ENCODE data around the gene INTS4.
"Not testable (repeated sequence)": the region's sequence is repeated elsewhere in the genome, so short reads cannot be mapped to it uniquely, and the experiment has no call there.

The INTS4 gene

DNA sequence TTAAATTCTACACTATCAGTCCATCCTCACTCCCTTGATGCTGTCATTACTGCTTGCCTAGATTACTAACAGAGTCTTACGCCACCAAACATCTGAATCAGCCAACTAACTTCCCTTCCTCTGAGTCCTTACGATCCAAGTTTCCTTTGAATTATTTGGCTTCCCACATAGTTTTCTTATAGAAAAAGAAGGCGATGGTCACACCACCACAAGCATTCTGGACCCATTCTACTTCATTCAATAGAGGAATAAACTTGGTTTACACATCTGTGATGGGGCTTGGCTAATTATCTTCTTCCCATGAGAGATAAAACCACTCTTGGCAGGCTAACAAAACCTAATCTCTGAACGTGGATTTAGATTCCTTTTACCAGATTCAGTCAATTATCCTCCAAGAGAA lies 35.0 kb downstream of the INTS4 start:
- no peak for DNase-seq

DNA sequence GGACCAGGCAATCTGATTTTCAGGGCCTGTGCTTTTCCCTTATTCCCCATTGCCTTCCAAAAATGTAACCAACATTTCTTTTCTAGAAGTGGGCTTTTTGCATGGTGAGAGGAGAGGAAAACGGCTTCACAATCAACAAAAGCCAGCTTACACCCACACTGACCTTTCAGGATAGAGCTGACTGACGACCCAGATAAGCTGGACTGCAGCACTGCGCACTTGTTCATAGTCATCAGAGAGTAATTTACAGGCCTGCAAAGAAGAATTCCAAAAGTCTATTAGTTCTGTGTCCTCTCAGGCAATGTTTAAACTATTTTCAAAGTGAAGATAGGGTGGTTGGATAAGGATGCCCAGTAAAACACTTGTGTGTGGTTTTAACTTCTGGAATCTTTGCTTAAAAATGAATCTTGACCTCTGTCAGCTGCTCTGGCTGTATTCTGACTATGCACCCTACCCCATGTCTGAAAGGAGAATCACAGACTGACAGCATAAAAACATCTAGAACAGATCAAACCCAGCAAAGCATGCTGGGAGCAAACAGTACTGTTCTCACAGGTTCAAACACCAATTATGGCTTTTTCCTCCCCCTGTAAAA lies 35.8 kb downstream of the INTS4 start:
- DNase-seq: not testable (repeated sequence)

DNA sequence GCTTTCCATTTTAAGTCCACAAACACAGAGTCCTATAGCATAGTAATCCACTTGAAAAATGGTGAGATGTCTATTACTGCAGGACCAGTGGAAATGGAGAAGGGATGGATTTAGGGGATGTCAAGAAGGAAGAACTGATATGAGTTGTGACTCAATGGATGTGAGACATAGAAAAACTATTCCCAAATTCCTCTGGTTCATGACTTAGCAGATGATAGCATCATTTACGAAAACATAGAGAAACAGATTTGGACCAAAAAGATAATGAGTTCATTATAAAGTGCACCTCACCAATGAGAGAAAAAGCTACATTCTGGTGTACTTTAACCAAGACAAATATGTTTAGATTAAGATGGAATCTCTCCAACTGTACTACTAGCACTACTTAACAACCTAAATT lies 51.2 kb downstream of the INTS4 start:
- not testable (repeated sequence) for DNase-seq

DNA sequence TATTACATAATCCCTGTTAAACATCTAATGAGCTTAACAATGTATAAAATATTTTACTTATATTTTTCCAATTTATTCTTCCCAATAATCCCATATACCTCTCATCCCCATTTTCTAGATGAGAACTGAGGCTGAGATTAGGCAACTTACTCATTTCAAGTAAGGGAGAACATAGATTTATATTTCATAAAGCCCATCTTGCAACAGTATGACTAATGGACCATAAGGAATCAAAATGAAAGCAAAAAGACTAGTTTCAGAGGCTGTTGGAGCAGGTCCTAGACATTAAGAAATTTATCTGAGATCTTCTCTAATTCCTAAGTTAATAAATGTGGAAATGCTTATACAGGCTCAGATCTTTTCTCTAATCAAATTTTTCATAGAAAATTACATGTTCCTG lies 52.0 kb downstream of the INTS4 start:
- DNase-seq: not testable (repeated sequence)

DNA sequence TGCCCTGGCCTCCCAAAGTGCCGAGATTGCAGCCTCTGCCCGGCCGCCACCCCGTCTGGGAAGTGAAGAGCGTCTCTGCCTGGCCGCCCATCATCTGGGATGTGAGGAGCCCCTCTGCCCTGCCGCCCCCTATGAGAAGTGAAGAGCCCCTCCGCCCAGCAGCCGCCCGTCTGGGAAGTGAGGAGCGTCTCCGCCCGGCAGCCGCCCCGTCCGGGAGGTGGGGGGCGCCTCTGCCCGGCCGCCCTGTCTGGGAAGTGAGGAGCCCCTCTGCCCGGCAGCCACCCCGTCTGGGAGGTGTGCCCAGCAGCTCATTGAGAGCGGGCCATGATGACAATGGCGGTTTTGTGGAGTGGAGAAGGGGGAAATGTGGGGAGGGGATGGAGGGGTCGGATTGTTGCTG lies 60.9 kb downstream of the INTS4 start:
- not testable (repeated sequence) for DNase-seq

DNA sequence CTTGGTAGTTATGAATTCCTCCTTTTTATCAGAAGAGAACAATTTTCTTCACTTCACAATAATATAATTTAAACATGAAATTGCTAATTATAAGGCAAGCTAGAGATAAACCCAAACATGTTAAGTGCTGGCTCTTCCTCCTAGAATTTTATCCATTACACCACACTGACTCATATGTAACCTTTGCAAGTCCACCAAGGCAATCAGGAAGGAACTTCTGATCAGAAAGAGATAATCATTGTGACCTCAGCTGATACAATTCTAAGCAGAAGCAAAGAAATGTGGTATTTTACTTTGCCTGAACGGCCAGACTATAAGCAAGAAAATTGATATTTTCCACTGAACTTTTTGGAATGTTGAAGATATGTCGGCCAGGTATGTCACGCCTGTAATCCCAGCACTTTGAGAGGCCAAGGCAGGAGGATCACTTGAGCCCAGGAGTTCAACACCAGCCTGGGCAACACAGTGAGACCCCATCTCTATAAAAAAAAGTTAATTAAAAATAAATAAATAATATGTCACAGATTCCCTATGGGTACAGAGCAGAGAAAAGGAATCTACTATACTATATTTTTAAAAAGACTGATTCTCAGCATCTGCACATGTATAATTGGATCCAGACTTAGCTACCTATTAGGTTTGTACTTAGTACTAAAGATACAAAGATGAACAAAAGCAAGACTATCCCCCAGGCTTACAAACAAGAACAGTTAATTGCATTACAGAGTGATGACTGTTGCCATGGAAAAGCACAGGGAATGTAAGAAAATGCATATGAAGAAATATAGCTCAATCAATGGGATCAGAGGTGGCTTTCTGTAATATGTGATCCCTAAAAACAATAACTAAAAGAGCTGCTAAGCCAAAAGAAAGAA lies 63.9 kb downstream of the INTS4 start:
- DNase-seq: not testable (repeated sequence)

DNA sequence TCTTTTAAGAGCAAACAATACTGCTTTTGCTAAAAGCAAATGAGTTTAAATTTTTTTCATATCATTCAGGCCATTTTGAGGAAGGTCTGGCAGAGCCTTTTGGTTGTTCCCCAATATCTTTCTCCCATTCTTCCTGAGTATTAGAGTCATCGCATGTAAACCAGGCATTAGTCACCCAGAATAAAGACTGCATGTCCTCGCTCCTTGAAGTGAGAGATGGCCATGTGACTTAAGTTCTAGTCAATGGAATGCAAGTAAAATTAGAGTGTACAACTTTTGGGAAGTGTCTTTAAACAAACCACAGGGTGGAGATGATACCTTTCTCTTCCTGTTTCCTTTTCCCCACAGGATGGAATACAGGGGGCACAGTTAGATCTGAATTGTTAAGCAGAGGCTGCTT lies 76.8 kb downstream of the INTS4 start:
- DNase-seq: not testable (repeated sequence)

DNA sequence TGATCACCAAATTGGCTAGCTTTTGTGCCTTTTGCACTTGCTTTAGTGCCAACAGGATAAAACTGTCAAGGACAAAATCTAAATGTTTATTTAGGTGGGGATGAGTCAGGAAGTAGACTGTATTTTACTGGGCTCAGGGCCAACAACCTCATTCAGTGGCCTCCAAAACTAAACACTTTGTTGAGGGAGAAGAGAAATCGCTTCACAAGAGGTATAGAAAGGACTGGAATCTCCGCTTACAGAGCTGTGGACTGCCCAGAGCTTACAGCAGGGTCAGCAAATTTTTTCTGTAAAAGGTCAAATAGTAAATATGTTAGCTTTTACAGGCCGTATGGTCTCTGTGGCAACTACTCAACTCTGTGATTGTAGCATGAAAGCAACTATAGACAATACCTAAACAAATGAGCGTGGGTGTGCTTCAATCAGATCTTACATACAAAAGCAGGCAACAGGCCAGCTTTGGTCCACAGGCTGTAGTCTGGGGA lies 80.1 kb downstream of the INTS4 start:
- peak; percentile 5 for DNase-seq

DNA sequence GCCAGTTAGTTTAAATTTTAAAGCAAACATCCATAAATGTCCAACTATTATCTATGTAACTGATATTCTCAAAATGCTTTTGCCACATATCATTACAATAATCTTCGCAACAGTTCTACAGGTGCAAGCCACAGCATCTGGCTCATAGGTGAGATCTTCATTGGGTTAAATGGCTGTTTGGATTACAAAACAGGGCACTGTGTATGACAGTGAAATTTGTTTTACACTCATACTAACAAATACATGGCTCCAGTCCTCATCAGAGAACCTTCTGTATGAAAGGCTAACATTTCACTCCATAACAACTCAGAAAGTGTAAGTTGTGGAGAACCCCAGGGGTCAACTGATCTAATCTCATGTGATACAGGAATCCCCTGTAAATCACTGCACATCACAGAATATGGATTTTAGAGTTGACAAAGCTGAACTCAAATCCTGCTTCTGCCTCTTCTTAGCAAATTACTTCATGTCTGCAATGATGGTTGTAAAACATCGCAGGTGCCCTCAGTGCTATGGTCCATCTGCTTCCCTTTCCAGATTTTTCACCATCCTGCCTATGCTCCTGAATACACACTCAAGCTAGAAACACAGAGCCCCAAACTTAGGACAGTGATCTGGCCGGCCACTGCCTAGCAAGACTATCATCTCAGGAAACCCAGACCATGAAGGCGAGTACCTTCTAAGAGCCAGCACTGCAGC lies 80.7 kb downstream of the INTS4 start:
- DNase-seq: not testable (repeated sequence)

DNA sequence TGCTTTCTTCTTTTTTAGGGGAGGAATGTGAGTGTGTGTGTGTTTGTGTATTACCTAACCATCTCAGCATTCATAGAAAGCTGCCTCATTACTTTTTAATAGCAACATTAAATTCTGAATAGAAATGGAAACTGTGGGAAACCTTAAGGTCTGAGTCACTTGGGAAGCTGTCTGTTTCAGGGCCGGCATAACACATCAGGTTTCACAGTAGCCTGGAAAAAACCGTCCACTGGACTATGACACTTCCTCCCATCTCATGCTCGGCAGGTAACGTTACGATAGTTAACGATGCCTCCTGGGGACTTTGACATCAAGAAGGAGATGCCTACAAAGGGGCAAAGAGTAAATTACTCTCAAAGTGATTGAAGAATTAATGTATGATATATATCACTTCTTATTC lies 83.6 kb downstream of the INTS4 start:
- not testable (repeated sequence) for DNase-seq

DNA sequence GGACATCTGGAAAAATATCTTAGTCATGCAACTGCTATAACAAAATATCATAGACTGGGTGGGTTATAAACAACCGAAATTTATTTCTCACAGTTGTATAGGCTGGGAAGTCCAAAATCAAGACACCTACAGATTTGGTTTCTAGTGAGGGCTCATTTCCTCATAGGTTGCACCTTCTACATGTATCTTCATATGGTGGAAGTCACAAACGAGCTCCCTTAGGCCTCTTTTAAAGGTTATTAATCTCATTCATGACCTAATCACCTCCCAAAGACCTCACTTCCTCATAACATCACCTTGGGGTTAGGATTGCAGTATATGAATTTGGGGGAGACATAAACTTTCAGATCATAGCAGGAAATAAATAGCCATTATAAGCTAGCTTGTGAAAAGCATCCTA lies 85.2 kb downstream of the INTS4 start:
- DNase-seq: no peak

DNA sequence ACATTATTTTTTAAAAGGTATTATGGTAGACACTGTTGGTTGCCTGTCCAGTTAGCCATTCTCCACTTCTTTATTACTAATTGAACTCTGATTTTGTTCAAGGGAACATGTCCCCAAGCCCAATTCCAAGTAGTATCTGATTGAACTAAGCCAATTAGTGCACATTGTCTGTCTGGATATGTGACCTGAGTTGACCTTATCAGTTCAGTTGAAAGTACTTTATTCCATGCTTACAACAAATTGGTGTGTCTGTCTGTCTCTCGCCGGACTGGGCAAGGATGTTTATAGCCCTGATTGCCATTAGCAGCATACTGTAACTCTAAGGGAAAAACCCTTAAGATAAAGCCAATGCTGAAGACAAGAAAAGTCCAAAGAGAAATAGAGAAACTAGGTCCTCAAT lies 85.6 kb downstream of the INTS4 start:
- DNase-seq: no peak

DNA sequence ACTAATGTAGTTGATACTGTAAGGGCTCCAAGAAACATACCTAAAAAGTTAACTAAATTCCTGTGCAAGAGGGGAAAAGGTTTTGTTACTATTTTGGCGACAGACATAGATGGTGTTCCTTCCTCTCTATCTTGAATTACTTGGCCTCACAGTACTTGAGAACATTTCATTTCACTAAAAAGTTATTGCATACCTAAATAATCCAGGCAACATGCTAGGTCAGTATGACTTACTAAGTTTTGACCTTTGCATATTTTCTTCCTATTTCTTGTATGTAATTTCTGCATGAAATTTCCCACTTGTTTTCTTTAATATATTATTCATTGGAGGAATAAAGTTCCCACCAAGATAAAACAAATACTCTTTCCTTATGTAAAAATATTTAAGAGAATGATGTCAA lies 99.5 kb downstream of the INTS4 start:
- DNase-seq: not testable (repeated sequence)

DNA sequence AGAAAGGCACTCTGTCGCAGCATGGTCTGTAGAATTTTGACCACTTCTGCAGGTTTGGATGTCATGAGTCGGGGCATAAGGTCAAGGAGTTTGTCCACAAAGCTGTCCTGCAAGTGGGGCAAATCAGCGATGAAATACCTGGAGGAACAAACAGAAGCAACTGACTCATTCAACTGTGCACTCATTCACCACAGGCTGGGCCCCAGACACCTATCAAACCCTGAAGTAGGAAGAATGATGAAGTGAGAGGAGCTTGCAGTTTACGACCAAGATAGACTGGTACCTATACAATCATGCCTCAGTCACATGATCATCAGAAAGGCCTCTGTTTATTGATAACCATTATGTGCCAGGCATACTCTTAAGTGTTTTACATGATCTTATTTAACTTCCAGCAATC lies 102.8 kb downstream of the INTS4 start:
- DNase-seq: not testable (repeated sequence)

DNA sequence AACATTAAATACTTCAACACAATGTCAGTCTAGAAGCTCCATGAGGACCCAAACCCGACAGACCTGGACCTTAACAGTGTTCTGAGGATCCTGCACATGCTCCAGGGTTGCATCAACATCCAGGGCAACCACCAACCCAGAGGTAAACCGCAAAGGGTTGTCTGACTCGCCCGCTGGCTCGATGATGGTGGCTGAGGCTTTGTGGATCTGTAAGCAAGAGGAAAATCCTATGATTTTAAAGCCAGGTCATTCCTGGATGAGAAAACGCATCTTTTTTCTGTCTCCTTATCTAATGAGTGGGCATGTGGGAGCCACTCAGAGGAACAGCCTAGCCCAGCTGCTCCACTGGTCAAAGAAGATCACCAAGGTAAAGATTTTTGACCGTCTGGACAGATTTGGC lies 103.2 kb downstream of the INTS4 start:
- DNase-seq: not testable (repeated sequence)

DNA sequence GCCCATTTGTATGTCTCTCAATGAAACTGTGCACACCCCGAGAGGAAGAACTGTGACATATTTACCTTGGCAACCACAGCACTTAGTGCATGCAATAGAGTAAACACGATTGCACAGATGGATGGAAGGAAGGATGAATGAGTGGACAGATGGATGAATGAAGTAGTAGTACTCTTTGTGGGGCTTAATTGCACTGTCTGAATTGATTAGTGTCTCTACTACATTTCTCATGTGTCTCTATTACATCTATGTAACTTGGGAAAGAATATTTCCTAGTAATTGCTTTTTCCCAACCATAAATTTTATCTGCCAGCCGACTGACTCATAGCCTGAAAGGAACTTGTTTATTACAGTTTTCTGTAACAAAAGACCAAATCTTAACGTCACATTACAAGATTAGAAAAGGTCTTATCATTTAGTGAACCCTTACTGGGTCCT lies 103.8 kb downstream of the INTS4 start:
- DNase-seq: not testable (repeated sequence)

DNA sequence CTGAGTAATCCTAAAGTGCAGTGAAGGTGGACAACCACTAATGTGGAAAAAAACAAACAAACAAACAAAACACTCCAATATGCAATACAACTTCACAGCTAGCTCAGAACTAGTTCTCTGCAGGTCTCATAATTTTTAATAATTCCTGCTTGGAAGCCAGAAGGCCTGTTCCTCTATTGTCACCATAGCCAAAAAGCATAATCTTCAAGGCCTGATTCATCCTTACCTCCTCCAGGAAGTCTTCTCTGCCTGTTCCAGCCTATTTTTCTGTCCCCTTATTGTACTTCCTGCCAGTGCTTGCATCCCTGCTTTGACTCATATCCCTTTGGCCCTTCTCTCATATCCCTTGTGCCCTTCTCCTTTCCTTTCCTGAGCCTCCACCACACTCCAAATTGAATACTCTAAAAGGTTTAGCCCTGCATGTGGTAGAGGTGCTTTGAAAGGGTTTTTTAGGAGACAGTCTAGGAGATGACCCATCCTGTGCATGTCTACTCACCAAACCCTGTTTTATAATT lies 104.3 kb downstream of the INTS4 start:
- DNase-seq: not testable (repeated sequence)

DNA sequence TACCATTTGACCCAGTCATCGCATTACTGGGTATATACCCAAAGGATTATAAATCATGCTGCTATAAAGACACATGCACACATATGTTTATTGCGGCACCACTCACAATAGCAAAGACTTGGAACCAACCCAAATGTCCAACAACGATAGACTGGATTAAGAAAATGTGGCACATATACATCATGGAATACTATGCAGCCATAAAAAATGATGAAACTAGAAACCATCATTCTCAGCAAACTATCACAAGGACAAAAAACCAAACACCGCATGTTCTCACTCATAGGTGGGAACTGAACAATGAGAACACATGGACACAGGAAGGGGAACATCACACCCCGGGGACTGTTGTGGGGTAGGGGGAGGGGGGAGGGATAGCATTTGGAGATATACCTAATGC lies 105.4 kb downstream of the INTS4 start:
- DNase-seq: not testable (repeated sequence)

DNA sequence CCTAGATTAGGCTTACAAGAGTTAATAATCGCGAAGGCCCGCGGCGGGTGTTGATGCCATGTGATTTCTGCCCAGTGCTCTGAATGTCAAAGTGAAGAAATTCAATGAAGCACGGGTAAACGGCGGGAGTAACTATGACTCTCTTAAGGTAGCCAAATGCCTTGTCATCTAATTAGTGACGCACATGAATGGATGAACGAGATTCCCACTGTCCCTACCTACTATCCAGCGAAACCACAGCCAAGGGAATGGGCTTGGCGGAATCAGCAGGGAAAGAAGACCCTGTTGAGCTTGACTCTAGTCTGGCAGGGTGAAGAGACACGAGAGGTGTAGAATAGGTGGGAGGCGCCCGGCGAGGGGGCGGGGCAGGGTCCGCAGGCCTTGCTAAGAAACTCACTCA lies 108.1 kb downstream of the INTS4 start:
- DNase-seq: no peak

DNA sequence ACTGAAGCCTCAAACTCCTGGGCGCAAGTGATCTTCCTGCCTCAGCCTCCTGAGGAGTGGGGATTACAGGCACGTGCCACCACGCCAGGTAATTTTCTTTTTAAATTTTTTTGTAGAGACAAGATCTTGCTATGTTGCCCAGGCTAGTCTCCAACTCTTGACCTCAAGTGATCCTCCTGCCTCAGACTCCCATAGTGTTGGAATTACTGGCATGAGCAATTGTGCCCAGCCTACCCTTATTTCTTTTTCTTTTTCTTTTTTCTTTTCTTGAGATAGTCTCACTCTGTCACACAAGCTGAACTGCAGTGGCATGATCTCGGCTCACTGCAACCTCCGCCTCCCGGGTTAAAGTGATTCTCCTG lies 109.7 kb downstream of the INTS4 start:
- DNase-seq: no peak

DNA sequence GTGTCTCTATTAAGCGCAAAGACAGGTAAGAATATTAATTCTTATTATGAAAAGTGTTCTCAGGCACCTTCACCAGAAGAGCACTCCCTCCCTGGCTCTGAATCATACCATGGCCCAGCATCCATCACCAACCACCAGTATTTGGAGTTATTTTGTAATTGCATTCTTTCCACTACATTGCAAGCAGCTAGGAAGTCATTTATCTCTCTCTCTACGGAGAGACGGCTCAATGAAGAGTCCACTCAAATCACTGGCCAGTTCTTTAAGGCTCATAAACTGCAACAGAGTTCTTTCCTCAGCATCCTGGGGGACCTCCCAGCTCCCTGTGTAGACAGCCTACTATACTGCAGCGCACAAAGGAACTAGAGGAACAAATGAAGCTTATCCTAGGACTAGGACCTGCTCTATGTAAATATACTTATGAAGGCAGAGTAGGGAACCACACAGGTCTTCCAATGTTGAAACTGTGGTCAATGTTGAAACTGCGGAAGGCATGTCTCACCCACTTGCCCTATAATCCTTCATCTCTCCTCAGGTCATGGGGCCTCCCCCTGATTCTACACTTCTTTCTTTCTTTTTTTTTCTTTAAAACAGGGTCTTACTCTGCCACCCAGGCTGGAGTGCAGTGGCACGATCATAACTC lies 110.2 kb downstream of the INTS4 start:
- DNase-seq: no peak

DNA sequence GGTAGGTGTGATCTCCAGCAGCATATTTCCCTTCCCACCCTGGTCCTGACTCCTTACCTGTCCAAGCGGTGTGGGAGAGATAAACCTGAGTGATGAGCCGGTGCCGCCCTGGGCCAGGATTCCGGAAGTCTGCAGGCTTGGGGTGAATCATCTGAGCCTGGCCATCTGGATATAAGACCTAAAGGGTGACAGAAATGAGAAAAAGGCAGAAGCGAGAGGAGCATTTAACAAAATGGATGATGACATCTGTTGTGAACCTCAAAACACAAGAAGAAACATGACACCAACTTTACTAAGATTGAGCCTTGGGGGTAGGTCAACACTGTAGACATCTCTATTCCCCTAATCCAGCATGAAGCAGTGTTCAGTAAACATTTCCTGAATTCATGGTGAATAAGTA lies 110.7 kb downstream of the INTS4 start:
- DNase-seq: no peak

Measured in right kidney (tissue), 1 donor.